ENCODE results near the gene TMEM164.

TMEM164 gene

DNA sequence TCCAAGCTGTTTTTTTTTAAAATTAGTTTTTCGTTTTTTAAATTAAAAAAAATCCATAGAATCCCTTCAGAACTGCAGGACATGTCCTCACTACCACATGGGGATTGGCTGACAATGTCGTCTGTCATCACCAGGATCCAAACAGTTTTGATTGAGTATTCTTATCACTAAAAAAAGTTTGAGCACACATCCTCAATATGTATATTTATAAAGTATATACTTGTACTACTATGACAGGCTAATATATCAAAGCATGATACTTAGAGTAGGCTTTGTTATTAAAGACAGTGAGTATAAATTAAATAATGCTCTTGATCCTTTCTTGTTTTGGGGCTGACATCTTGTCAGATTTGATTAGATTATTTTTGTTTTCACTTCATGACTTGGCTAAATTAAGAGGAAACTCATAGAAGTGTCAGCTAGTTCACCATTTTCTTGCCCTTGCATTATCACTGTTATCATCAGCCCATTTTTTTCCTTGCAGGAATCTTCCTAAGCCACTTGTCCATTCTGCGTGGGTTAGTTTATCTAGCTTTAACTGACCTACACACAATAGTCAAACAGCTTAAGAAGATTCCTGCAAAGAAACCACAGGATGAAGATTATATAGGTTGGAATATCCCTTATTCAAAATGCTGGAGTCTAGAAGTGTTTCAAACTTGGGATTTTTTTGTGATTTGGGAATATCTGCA, 222.2 kb downstream of the TMEM164 start:
- DNase-seq (ENCODE audit: low spot score), result no peak
- no peak overlapping the region for H3K27ac ChIP-seq
- H3K4me3 ChIP-seq, result no peak overlapping the region
- no peak for TF ChIP-seq CTCF (IDR thresholded peaks at IDR 0.05)

- DNase-seq (ENCODE audit: low spot score), result no peak
- no peak overlapping the region for H3K4me3 ChIP-seq
- no peak for TF ChIP-seq CTCF (IDR thresholded peaks at IDR 0.05)
- no peak overlapping the region for H3K27ac ChIP-seq
Measured at GRCh38 chrX:110226931-110227330, 224.0 kb downstream of the TMEM164 start.

Data from coronary artery (tissue), 2 donors.